ENCODE data around the gene KIDINS220.

Gene KIDINS220

DNA sequence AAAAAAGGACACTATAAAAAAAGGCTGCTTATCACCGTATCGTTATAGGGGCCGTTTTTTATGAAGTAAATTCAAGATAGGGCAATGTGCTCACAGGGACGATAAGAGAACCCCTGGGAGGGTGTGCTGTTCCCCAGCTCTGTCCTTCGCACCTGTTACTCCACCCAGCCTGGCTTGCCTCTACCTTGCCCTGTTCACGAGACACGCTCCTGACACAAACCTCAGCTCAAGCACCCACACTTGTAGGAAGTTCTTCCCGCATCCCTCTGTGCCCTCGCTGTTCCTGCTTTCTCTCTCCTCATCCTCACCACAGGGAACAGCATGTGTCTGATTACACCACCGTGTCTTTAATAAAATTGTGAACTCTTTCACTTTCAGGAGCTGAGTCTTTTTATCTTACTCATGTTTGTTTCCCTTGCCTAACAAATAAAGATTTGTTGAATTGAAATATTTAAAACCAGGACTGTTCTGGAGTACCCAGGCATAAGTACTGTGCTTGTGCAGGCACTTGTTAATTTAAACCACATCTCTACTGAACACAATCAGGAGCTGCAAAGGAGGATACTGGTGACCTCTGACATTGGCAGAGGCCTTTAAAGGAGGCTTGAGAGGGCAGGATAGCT, 26.0 kb upstream of the KIDINS220 start:
- Histone ChIP-seq H2AFZ (ENCODE audit: low read depth) (no peak overlapping the region), H3K4me3 (IDR thresholded peaks at IDR 0.05; ENCODE audit: insufficient read depth, low read depth, low read length) (no peak overlapping the region), H3K36me3 (ENCODE audit: insufficient read depth) (no peaks in the 10 kb centered on the region), H3K27ac (no peak overlapping the region), H4K20me1 (ENCODE audit: insufficient read depth) (no peaks in the 10 kb centered on the region), H3K9ac (no peak overlapping the region), H3K79me2 (ENCODE audit: insufficient read depth, low read depth) (no peaks in the 10 kb centered on the region), H3K4me2 (no peak overlapping the region), H3K27me3 (ENCODE audit: insufficient read depth, low read depth) (no peaks in the 10 kb centered on the region), H3K4me1 (ENCODE audit: low read depth, poor library complexity, severe bottlenecking) (no peaks in the 10 kb centered on the region)
- TF ChIP-seq, protein P1, sequence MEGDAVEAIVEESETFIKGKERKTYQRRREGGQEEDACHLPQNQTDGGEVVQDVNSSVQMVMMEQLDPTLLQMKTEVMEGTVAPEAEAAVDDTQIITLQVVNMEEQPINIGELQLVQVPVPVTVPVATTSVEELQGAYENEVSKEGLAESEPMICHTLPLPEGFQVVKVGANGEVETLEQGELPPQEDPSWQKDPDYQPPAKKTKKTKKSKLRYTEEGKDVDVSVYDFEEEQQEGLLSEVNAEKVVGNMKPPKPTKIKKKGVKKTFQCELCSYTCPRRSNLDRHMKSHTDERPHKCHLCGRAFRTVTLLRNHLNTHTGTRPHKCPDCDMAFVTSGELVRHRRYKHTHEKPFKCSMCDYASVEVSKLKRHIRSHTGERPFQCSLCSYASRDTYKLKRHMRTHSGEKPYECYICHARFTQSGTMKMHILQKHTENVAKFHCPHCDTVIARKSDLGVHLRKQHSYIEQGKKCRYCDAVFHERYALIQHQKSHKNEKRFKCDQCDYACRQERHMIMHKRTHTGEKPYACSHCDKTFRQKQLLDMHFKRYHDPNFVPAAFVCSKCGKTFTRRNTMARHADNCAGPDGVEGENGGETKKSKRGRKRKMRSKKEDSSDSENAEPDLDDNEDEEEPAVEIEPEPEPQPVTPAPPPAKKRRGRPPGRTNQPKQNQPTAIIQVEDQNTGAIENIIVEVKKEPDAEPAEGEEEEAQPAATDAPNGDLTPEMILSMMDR (conservative IDR thresholded peaks at IDR 0.05; ENCODE audit: low read depth, low read length), result no peak

DNA sequence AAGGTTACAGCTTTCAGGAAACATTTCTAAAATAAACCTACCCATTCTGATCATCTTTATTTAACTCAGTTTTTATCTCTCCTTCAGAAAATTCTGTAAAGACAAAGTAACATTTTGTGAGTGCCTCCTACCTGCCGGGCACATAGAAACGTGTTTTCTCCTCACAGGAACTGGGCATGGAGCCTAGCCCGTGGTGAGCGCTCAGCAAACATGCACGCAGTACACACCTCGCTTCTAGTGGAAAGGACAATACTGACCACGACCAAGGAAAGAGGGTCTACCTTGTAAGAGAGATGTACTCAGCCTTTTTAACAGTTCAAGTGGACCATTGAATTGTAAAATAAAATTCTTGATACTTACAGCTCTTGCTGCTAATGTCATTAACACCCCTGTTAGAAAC, 24.8 kb upstream of the KIDINS220 start:
- H3K9ac ChIP-seq, result no peak overlapping the region
- H2AFZ ChIP-seq (ENCODE audit: low read depth), result no peak overlapping the region
- no peaks in the 10 kb centered on the region for H3K4me1 ChIP-seq (ENCODE audit: low read depth, poor library complexity, severe bottlenecking)
- H3K79me2 ChIP-seq (ENCODE audit: insufficient read depth, low read depth), result no peaks in the 10 kb centered on the region
- H3K27me3 ChIP-seq (ENCODE audit: insufficient read depth, low read depth), result no peaks in the 10 kb centered on the region
- no peak overlapping the region for H3K4me3 ChIP-seq (IDR thresholded peaks at IDR 0.05; ENCODE audit: insufficient read depth, low read depth, low read length)
- TF ChIP-seq, protein P1 (conservative IDR thresholded peaks at IDR 0.05; ENCODE audit: low read depth, low read length), result no peak
- no peak overlapping the region for H3K27ac ChIP-seq
- H3K4me2 ChIP-seq, result no peak overlapping the region
- no peaks in the 10 kb centered on the region for H3K36me3 ChIP-seq (ENCODE audit: insufficient read depth)
- no peaks in the 10 kb centered on the region for H4K20me1 ChIP-seq (ENCODE audit: insufficient read depth)

DNA sequence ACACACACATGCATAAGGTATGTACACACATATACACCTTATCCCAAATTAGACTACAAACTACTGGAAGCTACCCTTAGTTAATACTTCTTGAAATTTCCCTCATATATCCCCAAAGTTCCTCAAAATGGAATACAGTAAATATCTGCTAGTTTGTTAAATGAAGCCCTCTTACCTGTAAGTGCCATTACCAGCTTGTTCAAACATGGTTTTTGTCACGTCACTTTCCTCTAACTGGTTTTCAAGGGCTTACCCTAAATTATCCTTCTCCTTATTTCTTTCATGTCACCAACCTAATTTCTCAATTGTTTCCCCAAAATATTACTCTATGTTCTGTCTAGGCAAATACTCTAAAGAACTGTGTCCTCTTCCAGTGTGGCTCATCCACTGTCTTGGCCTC, 24.4 kb upstream of the KIDINS220 start:
- Histone ChIP-seq H3K4me2 (no peak overlapping the region), H3K4me3 (IDR thresholded peaks at IDR 0.05; ENCODE audit: insufficient read depth, low read depth, low read length) (no peak overlapping the region), H3K36me3 (ENCODE audit: insufficient read depth) (no peaks in the 10 kb centered on the region), H3K4me1 (ENCODE audit: low read depth, poor library complexity, severe bottlenecking) (no peaks in the 10 kb centered on the region), H3K27ac (no peak overlapping the region), H2AFZ (ENCODE audit: low read depth) (no peak overlapping the region), H3K27me3 (ENCODE audit: insufficient read depth, low read depth) (no peaks in the 10 kb centered on the region), H4K20me1 (ENCODE audit: insufficient read depth) (no peaks in the 10 kb centered on the region), H3K79me2 (ENCODE audit: insufficient read depth, low read depth) (no peaks in the 10 kb centered on the region), H3K9ac (no peak overlapping the region)
- TF ChIP-seq, protein P1 (conservative IDR thresholded peaks at IDR 0.05; ENCODE audit: low read depth, low read length), result no peak

DNA sequence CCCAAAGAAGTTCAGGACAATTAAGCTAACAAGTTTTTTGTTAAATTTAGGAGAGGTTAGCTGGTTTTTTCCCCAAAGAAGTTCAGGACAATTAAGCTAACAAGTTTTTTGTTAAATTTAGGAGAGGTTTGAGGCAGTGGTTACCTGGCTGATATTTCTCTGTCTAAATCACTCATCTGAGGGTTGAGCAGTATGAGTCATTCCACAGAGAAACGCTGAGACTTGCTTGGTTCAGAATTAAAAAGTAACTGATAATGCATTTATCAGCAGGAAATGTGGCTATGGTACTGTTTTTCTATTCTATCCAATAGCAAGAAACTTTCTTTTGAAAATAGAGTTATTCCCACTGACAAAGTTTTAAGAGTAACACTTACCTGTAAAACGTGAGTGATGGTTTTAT, 22.8 kb upstream of the KIDINS220 start:
- no peaks in the 10 kb centered on the region for H3K27me3 ChIP-seq (ENCODE audit: insufficient read depth, low read depth)
- H3K79me2 ChIP-seq (ENCODE audit: insufficient read depth, low read depth), result no peaks in the 10 kb centered on the region
- H3K4me3 ChIP-seq (IDR thresholded peaks at IDR 0.05; ENCODE audit: insufficient read depth, low read depth, low read length), result no peak overlapping the region
- H3K36me3 ChIP-seq (ENCODE audit: insufficient read depth), result no peaks in the 10 kb centered on the region
- H4K20me1 ChIP-seq (ENCODE audit: insufficient read depth), result no peaks in the 10 kb centered on the region
- H3K9ac ChIP-seq, result no peak overlapping the region
- no peak overlapping the region for H3K27ac ChIP-seq
- TF ChIP-seq, protein P1 (conservative IDR thresholded peaks at IDR 0.05; ENCODE audit: low read depth, low read length), result no peak
- H2AFZ ChIP-seq (ENCODE audit: low read depth), result no peak overlapping the region
- H3K4me1 ChIP-seq (ENCODE audit: low read depth, poor library complexity, severe bottlenecking), result no peaks in the 10 kb centered on the region
- H3K4me2 ChIP-seq, result no peak overlapping the region
